HG03354 (cell line): ENCODE measurements around the gene PACSIN2.
"Not testable (repeated sequence)": the region's sequence is repeated elsewhere in the genome, so short reads cannot be mapped to it uniquely, and the experiment has no call there.

Experiments used
- ATAC-seq: cut with Tn5 transposase; IDR thresholded peaks from one replicate; pipeline ENCODE4 v1.9.1; 2021; ENCODE audit warnings: mild to moderate bottlenecking; ENCODE audit not compliant: unreplicated experiment, poor library complexity, severe bottlenecking

PACSIN2 gene

GRCh38 chr22:42971473-42971860 is 43.5 kb downstream of the PACSIN2 start:
- ATAC-seq = not testable (repeated sequence)

DNA sequence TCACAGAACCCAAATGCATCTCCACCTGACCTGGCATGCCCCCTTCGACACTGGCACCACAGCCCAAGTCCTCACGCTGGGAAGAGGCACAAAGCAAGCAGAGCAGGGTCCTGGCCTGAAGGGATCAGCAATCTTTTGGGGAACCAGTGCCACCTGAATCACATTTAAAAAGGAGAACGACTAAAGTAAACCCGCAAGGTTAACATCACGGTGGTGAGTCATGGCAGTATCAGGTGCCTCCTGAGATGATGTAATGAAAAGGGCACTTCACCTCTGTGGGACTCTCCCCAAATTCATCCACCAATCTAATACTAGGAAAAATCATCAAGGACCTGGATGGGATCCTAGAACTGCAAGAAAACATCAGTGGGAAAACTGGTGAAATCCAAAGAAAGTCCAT is 44.9 kb downstream of the PACSIN2 start:
- ATAC-seq = no peak

DNA sequence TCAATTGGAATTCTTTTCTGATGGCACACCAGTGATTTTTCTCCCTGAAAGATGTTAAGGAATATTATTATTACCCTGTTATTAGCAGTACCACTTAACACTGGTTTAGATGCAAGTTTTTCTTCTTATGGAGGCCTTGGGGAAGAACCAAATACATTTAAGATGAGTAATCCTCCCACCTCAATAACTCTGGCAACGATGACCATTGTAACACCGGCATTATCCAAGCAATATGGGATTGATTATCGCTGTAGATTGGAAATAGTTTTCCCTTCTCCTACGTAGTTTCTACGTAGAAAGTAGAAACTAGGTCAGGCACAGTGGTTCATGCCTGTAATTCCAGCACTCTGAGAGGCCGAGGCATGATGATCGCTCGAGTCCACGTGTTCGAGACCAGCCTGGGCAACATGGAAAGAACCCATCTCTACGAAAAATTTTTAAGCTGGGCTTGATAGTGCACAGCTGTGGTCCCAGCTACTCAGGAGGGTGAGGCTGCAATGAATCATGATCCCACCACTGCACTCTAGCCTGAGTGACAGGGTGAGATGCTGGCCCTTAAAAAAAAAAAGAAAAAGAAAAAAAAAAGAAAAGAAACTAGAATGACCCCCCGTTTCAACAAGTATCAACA is 45.5 kb downstream of the PACSIN2 start:
- ATAC-seq = no peak

GRCh38 chr22:42967933-42968332 is 47.0 kb downstream of the PACSIN2 start:
- ATAC-seq = no peak

DNA sequence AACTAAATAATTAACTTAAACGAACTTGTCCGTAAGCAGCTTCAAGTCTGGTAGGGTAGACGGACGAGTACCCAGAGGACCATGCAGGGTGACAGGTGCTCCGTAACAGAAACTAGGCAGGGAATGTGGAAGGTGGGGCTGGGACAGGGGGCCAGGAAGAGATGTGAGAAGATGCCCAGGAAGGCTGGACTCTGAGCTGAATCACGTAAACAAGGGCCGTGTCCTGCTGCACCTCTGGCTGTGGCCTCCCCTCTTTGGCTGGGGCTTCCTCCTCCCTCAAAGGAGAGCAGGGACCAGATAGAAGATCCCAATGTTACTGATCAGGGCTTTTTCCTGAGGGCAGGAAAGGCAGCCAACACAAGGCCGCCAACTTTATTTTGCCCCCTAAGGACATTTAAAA is 47.9 kb downstream of the PACSIN2 start:
- no peak for ATAC-seq

GRCh38 chr22:42966497-42966896 is 48.5 kb downstream of the PACSIN2 start:
- no peak for ATAC-seq

GRCh38 chr22:42964994-42965699 is 49.8 kb downstream of the PACSIN2 start:
- peak; percentile 75 for ATAC-seq

DNA sequence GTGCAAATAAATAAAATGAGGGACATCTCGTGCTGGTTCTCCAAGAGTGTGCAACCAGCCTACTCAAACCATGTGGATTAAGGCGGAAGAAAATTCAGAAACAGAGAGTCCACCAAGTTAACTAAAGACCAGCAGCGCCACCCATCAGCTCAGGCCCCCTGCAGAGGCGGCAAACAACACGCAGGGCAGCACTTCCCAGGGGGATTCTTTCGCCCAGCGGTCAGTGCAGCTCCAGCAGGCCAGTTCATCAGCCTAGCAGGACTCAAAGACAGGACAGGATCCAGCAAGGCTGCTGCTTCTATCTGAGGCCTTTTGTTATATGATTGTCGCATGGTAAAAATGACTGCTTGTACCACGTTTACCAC is 51.7 kb downstream of the PACSIN2 start:
- no peak for ATAC-seq

DNA sequence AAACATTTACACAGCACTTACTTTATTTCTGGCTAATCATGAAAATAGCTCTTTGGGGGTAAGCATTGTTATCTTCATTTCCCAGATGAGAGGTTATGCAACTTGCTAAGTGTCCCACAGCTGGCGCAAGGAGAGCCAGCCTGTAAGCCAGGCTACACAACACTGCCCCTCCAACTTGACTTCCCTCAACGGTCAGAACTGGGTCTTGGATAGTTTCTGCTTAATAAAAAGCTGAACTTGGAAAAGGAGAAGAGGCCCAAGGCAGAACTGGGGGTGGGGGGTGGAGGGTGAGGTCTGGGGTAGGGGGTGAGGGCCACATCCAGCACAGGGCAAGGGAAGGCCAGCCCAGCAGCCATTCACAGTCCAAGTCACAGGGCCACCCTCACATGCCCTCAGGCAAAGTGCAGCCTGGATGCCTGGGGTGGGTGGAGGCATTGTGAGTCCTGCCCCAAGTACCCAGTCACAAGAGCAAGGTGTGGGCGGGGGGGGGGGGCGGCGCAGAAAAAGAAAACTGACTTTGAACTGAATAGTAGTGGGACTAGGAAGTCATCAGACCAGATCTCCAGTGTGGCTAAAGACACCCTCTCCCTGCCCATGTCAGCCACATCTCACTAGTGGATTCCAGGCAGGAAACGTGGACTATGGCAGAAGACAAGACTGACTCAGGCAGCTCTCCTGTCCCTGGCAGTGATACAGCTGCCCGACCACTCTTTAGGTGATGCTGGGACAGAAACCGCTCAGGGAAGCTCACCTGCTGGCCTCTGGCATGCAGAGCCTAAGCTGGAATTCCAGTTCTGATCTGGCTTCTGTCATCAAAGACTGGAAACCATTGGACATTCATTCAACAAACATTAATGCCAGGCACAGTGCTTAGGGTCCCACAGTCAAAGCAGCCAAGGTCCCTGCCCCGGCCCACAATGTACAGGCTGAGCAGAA is 52.4 kb downstream of the PACSIN2 start:
- ATAC-seq = no peak

GRCh38 chr22:42961810-42962209 is 53.1 kb downstream of the PACSIN2 start:
- ATAC-seq = no peak

DNA sequence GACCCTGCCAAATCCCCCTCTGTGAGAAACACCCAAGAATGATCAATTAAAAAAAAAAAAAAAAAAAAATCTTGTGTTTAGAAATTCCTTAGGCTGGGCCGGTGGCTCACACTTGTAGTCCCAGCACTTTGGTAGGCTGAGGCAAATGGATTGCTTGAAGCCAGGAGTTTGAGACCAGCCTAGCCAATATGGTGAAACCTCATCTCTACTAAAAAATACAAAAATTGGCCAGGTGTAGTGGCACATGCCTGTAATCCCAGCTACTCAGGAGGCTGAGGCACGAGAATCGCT is 53.6 kb downstream of the PACSIN2 start:
- ATAC-seq = not testable (repeated sequence)

DNA sequence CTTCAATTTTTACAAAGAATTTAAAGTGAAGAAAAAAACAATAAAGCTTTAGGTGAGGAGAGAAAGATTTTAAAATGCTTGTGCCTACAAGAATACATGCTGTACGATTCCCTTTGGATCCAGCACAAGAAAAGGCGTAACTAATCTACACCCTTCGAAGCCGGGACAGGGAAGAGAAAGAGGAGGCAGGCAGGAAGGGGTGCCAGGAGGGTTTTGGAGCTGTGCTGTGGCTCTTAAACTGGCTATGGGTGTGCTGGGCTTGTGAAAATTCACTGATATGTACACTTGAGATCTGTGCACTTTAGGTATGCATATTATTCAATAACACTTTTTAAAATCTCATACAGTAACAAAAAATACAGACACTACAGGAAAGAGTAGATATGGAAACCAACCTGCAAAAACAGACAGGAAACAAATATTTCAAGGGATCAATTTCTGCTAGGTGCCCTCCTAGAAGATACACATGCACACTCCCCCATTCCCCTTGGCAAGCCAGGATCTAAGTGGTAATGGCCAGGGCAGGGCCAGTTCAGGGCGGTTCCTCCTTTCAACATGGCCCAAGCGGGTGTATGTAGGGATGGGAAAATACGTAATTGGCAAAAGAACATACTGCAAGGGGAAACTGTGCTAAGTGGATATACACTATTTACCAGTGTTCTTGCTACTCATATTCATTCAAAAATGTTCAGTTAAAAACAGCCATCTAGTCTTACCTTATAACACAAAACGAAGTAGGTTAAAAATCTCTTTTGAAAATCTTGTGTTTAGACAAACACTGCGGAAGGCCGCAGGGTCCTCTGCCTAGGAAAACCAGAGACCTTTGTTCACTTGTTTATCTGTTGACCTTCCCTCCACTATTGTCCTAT is 54.2 kb downstream of the PACSIN2 start:
- no peak for ATAC-seq

- no peak for ATAC-seq
Measured at GRCh38 chr22:42959576-42960509, 55.1 kb downstream of the PACSIN2 start.

DNA sequence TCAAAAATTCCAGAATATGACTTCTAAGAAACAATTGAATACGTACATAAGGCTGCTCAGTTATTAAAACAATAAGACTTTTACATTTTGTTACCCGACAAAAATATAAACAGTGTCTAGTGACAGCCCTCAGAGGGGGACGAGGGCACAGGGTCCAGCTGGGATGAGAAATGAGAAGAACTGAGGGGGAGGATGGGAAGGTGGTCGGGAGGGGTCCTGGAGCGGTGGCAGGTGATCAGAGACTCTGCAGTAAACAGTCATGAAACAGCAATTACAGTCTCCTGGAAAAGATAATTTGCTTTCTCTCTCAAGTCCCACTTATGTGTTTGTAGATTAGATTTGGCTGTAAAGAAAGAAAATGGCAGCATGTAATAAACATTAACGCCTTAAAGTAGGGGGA is 56.0 kb downstream of the PACSIN2 start:
- ATAC-seq = no peak

DNA sequence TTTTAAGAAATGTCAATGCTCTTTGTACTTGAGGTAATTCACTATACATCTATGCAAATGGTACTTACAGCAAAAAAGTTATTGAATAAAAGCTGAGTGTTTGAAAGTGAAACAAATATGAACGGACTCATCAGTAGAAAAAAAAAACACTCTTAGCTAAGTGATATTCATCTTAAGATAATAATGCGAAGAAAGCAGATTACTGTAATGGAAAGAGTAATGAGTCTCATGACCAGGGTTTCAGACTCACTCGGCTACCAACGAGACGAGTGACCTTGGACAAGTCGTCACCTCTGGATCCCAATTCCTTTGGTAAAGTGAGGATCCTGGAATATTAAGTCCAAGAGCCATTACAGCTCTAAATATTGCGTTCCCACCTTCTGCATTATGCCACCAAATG is 57.0 kb downstream of the PACSIN2 start:
- no peak for ATAC-seq

GRCh38 chr22:42957544-42957943 is 57.4 kb downstream of the PACSIN2 start:
- no peak for ATAC-seq

- ATAC-seq = no peak
Measured at GRCh38 chr22:42955848-42956247, 59.1 kb downstream of the PACSIN2 start.

- no peak for ATAC-seq
Measured at GRCh38 chr22:42955087-42955635, 59.8 kb downstream of the PACSIN2 start.

- ATAC-seq = not testable (repeated sequence)
Measured at GRCh38 chr22:42953751-42954150, 61.2 kb downstream of the PACSIN2 start.
